Hepatocyte (in vitro differentiated cells): ENCODE results near the gene MMGT1. TPM values are rescaled to one million over a fixed set of nuclear protein-coding genes. Genes with fewer than 3 reads are reported as not detected.

ENCODE experiments used
- DNase-seq: peaks from one replicate; pipeline ENCODE4 v3.0.0-alpha.2; 2016; ENCODE audit warnings: low spot score
- H2AFZ ChIP-seq: fragments of 200-600 bp; sonication (generic); 2 replicates; pipeline ENCODE4 v1.6.0; 2016; ENCODE audit warnings: antibody characterized with exemption, mild to moderate bottlenecking
- H3K27ac ChIP-seq: fragments of 200-600 bp; sonication (generic); 2 replicates; pipeline ENCODE4 v1.5.1; 2016; ENCODE audit warnings: mild to moderate bottlenecking
- H3K27me3 ChIP-seq: fragments of 200-600 bp; sonication (generic); 2 replicates; pipeline ENCODE4 v1.6.1; 2016
- H3K36me3 ChIP-seq: fragments of 200-600 bp; sonication (generic); replicated peaks from 2 replicates; pipeline ENCODE4 v1.5.1; 2016; ENCODE audit warnings: low read depth; ENCODE audit not compliant: insufficient read depth
- H3K4me1 ChIP-seq: fragments of 200-600 bp; sonication (generic); 2 replicates; pipeline ENCODE4 v1.5.1; 2016; ENCODE audit warnings: mild to moderate bottlenecking, moderate library complexity; ENCODE audit not compliant: insufficient read depth
- H3K4me2 ChIP-seq: fragments of 200-600 bp; sonication (generic); 2 replicates; pipeline ENCODE4 v1.6.0; 2016
- H3K4me3 ChIP-seq: fragments of 200-600 bp; sonication (generic); 2 replicates; pipeline ENCODE4 v1.5.1; 2016; ENCODE audit warnings: mild to moderate bottlenecking
- H3K79me2 ChIP-seq: fragments of 200-600 bp; sonication (generic); 2 replicates; pipeline ENCODE4 v1.6.0; 2017; ENCODE audit warnings: mild to moderate bottlenecking
- H3K9me2 ChIP-seq: fragments of 200-600 bp; sonication (generic); replicated peaks from 2 replicates; pipeline ENCODE4 v1.6.0; 2017; ENCODE audit warnings: mild to moderate bottlenecking; ENCODE audit not compliant: insufficient read depth
- H3K9me3 ChIP-seq: fragments of 200-600 bp; sonication (generic); 2 replicates; pipeline ENCODE4 v1.5.1; 2016; ENCODE audit warnings: low read depth, mild to moderate bottlenecking
- H4K20me1 ChIP-seq: fragments of 200-600 bp; sonication (generic); 2 replicates; pipeline ENCODE4 v1.6.0; 2016; ENCODE audit warnings: mild to moderate bottlenecking; ENCODE audit not compliant: insufficient read depth, poor library complexity, severe bottlenecking
- CTCF ChIP-seq: fragments of 200-600 bp; sonication (generic); IDR thresholded peaks from 2 replicates; pipeline ENCODE4 v1.5.1; 2016; ENCODE audit warnings: antibody characterized with exemption, mild to moderate bottlenecking; ENCODE audit not compliant: poor library complexity
- EZH2 ChIP-seq: fragments of 200-600 bp; sonication (generic); IDR thresholded peaks from 2 replicates; pipeline ENCODE4 v1.6.1; 2016; ENCODE audit warnings: antibody characterized with exemption, mild to moderate bottlenecking, borderline replicate concordance
- EZH2phosphoT487 ChIP-seq: fragments of 200-600 bp; sonication (generic); IDR thresholded peaks from one replicate; pipeline ENCODE4 v1.6.1; 2018; ENCODE audit warnings: antibody characterized with exemption, mild to moderate bottlenecking, low read depth, moderate library complexity; ENCODE audit not compliant: unreplicated experiment, severe bottlenecking
- WGBS: methylation state at CpG from one replicate; pipeline ENCODE4 v1.1.6; 2016; ENCODE audit warnings: low lambda C conversion rate; ENCODE audit errors: missing lambda C conversion rate; 5-methylcytosine and 5-hydroxymethylcytosine counted together
- polyA plus RNA-seq: library from polyadenylated mRNA; unstranded; fragments of >200 nt; fragmentation: Nextera tagmentation; extraction: Ambion mirVana; gene quantifications from 2 replicates; pipeline ENCODE4 v1.2.1, GENCODE V29; 2016
- total RNA-seq: library from RNA; depleted of rRNA; stranded (reverse); fragments of >200 nt; gene quantifications from 2 replicates; pipeline ENCODE4 v1.2.3, GENCODE V29; 2014

MMGT1 gene
- total and polyA plus RNA-seq, 2 experiments from 2014 or later, result 10.2 to 20.7 TPM

DNA sequence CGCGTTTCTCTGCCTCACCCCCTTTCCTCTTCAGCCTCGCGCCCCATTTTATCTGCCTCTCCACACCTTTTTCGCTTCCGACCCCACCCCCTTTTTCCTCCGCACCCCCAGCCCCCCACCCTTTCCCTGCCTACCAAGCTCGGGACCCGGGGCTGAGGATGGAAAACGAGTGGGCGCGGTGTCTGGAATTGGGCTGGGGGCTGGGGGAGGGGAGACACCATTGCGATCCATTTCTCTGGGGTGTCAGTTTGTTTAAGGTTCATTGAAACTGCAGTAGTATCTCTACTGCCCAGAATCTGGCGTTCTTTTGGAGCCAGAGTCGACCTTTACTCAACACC lies 12.2 kb upstream of the MMGT1 start:
- Histone ChIP-seq H3K9me2 (no peaks in the 10 kb centered on the region), H2AFZ (peak overlapping the region; percentile 68), H3K27ac (peak overlapping the region; percentile 80), H3K4me1 (no peaks in the 10 kb centered on the region), H3K4me3 (peak overlapping the region; percentile 64), H4K20me1 (no peaks in the 10 kb centered on the region), H3K36me3 (no peaks in the 10 kb centered on the region), H3K4me2 (peak overlapping the region; percentile 79), H3K27me3 (no peaks in the 10 kb centered on the region), H3K9me3 (no peaks in the 10 kb centered on the region), H3K79me2 (peaks cover 10% of the 10 kb centered on the region)
- WGBS, result 43% methylated on average over 4 of the region's 15 CpGs
- TF ChIP-seq EZH2phosphoT487 (no peak), EZH2 (no peak), CTCF (no peak)
- DNase-seq, result no peak

- DNase-seq, result peak; percentile 86
- 37% methylated on average over 31 of the region's 68 CpGs for WGBS
Observed at GRCh38 chrX:135985157-135985972, 11.6 kb upstream of the MMGT1 start, which contains the start of gene SLC9A6. Gene SLC9A6, plus strand, starts transcription at chrX:135985435. Its CDS starts 224 bp downstream, at chrX:135985659.

DNA sequence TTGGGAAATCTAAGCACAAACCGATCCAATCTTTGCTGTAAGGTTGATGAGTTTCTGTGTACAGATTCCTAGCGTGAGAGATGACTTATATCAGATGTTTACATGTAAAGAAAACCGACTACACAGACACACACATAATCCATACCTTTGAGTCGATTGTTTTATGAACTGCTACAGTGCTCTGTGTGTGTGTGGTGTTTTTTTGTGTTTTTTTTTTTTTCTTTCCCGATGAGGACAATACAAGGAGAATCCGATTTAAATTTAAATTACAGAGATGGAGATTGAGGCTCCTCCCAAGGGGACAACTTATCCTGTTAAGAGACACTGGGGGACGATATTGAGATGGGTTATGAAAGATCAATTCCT lies 11.0 kb upstream of the MMGT1 start:
- no peaks in the 10 kb centered on the region for H3K4me1 ChIP-seq
- H3K4me3 ChIP-seq, result peak overlapping the region; percentile 64
- no peaks in the 10 kb centered on the region for H3K9me2 ChIP-seq
- WGBS, result 34% methylated on average over 7 of the region's 7 CpGs
- H2AFZ ChIP-seq, result peak overlapping the region; percentile 68
- TF ChIP-seq EZH2phosphoT487 (no peak), CTCF (no peak), EZH2 (no peak)
- H3K27ac ChIP-seq, result peak overlapping the region; percentile 80
- H3K79me2 ChIP-seq, result peaks cover 10% of the 10 kb centered on the region
- no peaks in the 10 kb centered on the region for H3K27me3 ChIP-seq
- no peaks in the 10 kb centered on the region for H4K20me1 ChIP-seq
- H3K9me3 ChIP-seq, result no peaks in the 10 kb centered on the region
- H3K4me2 ChIP-seq, result peak overlapping the region; percentile 79
- no peak for DNase-seq
- no peaks in the 10 kb centered on the region for H3K36me3 ChIP-seq

More at GRCh38 chrX:135985157-135985972, 11.6 kb upstream of the MMGT1 start, which contains the start of gene SLC9A6:
- no peaks in the 10 kb centered on the region for H3K36me3 ChIP-seq
- no peaks in the 10 kb centered on the region for H4K20me1 ChIP-seq
- no peaks in the 10 kb centered on the region for H3K9me2 ChIP-seq
- no peaks in the 10 kb centered on the region for H3K27me3 ChIP-seq
- no peaks in the 10 kb centered on the region for H3K9me3 ChIP-seq
- peak within 1 kb of the TSS; percentile 80 for H3K27ac ChIP-seq
- H3K79me2 ChIP-seq, result peaks cover 10% of the 10 kb centered on the region
- H3K4me2 ChIP-seq, result peak within 1 kb of the TSS; percentile 79
- no peak for TF ChIP-seq EZH2
- TF ChIP-seq EZH2phosphoT487, result no peak
- H2AFZ ChIP-seq, result peak within 1 kb of the TSS; percentile 68
- peak within 1 kb of the TSS; percentile 64 for H3K4me3 ChIP-seq
- no peaks in the 10 kb centered on the region for H3K4me1 ChIP-seq

DNA sequence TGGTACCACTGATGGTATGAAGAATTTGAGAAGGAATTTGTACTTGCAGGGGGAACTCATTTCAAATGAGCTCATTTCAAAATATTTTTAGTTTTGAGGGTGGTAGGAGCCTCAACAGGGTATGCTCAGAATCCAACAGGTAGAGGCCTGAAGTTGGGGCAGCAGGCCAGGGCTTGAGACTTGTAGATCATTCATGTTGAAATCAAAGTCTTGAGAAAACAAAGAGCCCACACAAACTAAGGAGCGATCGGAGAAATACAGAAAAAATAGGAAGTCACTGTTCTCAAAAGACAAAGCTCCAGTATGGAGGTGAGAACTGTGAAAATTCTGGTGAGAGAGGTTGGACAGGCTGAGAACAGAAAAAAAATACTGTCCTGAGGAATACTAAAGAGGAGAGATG lies 10.5 kb upstream of the MMGT1 start:
- no peaks in the 10 kb centered on the region for H3K4me1 ChIP-seq
- H3K27me3 ChIP-seq, result no peaks in the 10 kb centered on the region
- H3K9me2 ChIP-seq, result no peaks in the 10 kb centered on the region
- no peaks in the 10 kb centered on the region for H4K20me1 ChIP-seq
- no peak for DNase-seq
- 75% methylated on average over 2 of the region's 2 CpGs for WGBS
- H2AFZ ChIP-seq, result peak overlapping the region; percentile 68
- peak overlapping the region; percentile 80 for H3K27ac ChIP-seq
- peak overlapping the region; percentile 79 for H3K4me2 ChIP-seq
- H3K9me3 ChIP-seq, result no peaks in the 10 kb centered on the region
- TF ChIP-seq CTCF (no peak), EZH2phosphoT487 (no peak), EZH2 (no peak)
- H3K4me3 ChIP-seq, result no peak overlapping the region
- peaks cover 10% of the 10 kb centered on the region for H3K79me2 ChIP-seq
- no peaks in the 10 kb centered on the region for H3K36me3 ChIP-seq
